CD4-positive, alpha-beta T cell treated with Interleukin-15 for 4 hours (primary cell): Measurements from ENCODE around the gene CNN1.
"Not testable (repeated sequence)": the region's sequence is repeated elsewhere in the genome, so short reads cannot be mapped to it uniquely, and the experiment has no call there.

Experiments used
- DNase-seq: peaks from one replicate; pipeline ENCODE4 v3.0.0-alpha.2; 2020; ENCODE audit warnings: low spot score

CNN1 gene

DNA sequence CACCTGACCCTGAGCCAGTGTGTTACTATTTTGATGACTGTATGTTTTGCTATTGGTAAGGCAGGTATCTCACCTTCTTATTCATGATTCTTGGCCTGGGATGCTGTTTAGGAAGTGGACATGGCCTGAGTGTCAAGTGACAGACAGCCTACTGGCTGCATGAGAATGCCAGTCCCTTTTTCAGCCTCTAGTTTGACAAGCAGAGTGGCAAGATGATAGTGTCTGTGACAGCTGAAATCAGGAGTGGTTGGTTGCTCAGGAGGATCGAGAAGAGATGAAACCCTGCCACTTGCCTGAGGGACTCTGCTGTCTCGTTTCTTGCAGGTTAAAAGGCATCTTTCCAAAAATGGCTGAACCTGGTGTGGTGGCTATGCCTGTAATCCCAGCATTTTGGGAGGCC, 27.5 kb downstream of the CNN1 start:
- DNase-seq = no peak

- DNase-seq = no peak
Measured at GRCh38 chr19:11570039-11570462, 31.4 kb downstream of the CNN1 start.

- DNase-seq = not testable (repeated sequence)
Measured at GRCh38 chr19:11573354-11573753, 34.7 kb downstream of the CNN1 start.

DNA sequence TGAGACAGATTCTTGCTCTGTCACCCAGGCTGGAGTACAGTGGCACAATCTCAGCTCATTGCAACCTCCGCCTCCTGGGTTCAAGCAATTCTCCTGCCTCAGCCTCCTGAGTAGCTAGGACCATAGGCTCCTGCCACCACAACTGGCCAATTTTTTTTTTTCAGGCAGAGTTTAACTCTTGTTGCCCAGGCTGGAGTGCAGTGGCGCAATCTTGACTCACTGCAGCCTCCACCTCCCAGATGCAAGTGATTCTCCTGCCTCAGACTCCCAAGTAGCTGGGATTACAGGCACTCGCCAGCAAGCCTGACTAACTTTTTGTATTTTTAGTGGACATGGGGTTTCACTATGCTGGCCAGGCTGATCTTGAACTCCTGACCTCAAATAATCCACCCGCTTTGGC, 35.1 kb downstream of the CNN1 start:
- DNase-seq = not testable (repeated sequence)

DNA sequence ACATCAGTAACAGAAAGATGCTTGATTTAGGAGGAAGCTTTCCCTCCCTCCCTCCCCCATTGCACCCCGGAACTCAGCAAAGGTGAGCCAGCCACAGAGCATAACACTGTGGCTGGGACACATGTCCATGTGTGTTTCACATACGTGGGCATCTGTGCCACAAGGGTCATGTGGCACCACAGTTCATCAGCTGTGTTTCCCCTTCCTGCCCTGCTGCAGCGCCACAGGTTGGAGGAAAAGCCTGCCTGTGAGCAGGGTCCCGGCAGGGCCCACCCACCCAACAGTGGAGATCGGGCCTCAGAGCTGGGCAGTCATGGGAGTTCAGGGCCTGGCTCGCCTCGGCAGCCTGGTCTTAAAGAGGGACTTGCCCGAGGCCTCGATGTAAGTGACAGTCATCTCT, 36.0 kb downstream of the CNN1 start:
- no peak for DNase-seq

DNA sequence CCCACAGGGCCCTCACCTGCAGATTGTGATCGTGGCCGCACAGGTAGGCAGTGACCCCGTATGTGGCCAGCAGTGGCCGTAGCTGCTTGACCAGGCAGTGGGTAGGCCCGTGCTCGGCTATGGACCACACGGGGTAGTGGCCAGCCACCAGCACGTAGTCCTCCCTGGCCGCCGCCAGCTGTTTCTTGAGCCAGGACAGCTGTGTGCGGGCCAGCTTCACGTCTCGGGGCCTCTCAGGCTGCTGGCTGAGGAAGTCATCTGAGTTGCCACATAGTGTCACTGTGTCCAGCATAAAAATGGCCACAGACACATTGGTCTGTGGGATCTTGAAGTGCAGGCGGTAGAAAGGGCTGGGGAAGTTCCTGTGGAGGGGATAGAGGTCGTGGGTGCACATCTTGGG, 37.6 kb downstream of the CNN1 start:
- DNase-seq = no peak

- no peak for DNase-seq
Measured at GRCh38 chr19:11577451-11578257, 39.0 kb downstream of the CNN1 start, which contains the start of gene ACP5. Gene ACP5, minus strand, starts transcription at chr19:11577645. Its CDS starts 328 bp downstream, at chr19:11577317.

DNA sequence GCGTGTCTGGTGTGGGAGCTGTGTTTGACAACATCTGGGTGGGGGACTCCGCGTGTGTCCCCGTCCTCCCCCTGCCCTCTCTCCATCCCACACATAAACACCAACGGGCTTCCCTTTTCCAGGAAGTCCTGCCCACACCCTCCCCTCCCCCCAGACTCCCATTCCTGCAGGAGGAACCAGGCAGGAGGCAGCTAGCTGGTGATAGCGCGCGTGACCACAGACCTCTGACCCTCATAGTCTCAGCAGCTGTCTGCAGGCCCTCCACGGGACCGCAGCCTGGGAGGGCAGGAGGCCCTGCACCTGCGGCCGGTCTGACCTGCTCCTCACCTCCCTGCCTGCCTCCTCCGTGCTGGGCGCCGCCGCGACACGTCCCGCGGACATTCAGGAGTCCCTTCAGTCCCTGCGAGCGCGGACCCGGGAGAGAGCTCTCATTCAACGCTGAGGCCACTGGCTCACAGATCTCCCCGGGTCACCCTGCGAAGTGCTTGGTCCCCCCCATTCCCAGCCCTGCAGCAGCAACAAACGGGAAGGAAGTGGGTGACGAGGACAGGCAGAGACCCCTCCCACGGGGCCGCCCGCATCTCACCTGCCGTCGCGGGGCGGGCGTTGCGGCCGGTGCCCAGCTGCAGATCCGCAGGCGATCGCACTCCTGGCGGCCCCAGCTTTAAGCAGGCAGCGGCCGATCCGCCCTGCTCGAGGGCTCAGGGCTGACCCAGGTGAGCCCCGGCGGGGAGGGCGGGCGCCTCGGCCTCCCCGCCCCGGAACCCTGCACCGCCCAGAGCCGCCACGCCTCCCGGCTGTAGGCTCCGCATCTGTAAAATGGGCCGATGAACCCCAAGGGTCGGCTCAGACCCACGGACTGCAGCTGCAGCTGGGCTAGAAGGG, 39.8 kb downstream of the CNN1 start:
- DNase-seq = peak; percentile 16

DNA sequence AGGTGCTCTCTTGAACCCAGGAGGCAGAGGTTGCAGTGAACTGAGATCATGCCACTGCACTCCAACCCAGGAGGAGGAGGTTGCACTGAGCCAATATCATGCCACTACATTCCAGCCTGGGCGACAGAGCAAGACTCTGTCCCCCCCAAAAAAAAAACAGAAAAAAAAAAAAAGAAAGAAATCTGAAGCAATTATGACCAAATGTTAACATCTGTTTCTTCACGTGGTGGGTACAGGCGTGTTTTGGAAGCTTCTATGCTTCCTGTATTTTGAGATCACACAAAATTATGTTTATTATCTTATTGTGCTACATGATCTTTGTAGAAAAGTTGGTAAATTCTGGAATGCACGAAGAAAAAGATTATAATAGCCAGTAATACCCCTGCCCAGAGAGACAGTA, 41.5 kb downstream of the CNN1 start:
- no peak for DNase-seq

GRCh38 chr19:11581740-11582139, 43.1 kb downstream of the CNN1 start:
- DNase-seq = peak; percentile 46

GRCh38 chr19:11586331-11586730, 47.7 kb downstream of the CNN1 start:
- DNase-seq = no peak

DNA sequence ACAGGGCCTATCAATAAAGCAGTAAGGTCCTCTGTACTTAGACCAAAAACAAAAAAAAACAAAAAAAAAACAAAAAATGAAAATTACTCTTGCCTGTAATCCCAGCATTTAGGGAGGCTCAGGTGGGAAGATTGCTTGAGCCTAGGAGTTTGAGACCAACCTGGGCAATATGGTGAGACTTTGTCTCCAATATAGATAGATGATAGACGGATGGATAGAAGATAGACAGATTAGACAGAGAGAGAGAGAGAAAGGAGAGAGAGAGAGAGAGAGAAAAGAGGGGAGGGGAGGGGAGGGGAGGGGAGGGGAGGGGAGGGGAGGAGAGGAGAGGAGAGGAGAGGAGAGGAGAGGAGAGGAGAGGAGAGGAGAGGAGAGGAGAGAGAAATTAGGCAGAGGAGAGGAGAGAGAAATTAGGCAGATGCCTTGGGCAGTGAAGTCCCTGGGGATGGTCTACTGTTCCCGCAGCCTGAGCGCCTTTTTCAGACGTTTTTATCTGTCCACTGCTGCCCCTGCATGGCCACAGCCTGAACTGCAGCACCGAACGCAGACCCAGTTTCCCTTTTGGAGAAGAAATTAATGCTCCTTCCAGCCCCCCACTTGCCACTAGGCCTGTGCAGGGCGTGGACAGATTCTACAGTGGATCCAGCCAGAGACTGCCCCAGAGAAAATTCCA, 48.8 kb downstream of the CNN1 start:
- peak; percentile 77 for DNase-seq

DNA sequence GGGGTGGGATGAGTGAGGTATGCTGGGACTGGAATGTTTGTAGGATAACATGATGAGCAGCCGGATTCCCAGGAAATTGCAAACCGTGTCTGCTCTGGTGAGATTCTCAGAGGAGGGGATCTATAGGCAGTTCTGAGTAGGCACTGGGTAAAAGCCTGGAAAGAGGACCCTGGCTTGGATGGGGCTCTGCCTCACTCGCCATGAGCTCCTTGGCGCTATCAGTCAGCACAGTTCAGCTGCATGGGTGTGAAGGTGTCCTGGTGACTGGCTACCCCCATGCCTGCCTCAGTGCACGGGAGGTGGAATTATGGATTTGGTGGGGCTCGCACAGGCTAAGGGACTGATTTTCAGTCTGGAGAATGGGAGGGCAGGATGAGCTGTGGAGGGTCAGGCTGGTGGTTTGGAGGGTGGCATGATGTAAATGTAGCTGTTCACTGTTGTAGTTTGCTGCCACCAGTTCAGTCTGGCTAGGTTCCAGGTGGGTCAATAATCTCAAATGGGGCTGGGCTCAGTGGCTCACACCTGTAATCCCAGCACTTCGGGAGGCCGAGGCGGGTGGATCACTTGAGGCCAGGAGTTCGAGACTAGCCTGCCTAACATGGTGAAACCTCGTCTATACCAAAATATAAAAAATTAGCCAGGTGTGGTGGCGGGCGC, 49.5 kb downstream of the CNN1 start:
- DNase-seq = no peak

DNA sequence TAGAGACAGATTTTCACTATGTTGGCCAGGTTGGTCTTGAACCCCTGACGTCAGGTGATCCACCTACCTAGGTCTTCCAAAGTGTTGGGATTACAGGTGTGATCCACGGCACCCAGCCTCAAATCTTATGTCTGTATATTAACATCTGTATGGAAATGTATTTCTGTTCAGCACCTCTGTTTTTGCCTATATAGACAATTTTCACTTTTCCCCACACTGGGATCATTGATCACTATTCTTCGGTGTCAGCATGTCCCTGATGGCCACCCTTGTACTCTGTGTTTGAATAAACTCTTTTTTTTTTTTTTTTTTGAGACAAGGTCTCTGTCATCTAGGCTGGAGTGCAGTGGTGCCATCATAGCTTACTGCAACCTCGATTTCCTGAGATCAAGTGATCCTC, 55.4 kb downstream of the CNN1 start:
- DNase-seq = no peak

DNA sequence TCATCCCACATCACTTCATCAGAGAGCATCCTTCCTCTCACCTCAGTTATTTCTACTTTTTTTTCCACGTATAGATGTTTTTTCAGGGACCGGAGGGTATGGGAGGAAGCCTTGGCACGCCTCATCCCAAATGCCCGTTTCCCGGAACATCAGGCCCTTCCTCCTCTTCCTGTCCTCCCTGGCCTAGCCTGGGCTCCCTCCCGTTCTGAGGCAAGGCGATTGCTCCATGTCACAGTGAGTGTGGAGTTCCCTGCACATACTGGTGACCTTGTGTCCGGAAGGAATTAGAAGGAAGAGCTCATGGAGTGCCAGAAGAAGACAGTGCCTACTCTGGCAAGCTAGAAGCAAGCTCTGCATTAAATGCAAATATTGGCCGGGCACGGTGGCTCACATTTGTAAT, 57.5 kb downstream of the CNN1 start:
- DNase-seq = no peak

GRCh38 chr19:11597202-11598102, 58.8 kb downstream of the CNN1 start, which contains the start of gene ZNF627:
Gene ZNF627, plus strand, starts transcription at chr19:11597483. Its CDS starts 145 bp downstream, at chr19:11597628.
- DNase-seq = peak; percentile 96

DNA sequence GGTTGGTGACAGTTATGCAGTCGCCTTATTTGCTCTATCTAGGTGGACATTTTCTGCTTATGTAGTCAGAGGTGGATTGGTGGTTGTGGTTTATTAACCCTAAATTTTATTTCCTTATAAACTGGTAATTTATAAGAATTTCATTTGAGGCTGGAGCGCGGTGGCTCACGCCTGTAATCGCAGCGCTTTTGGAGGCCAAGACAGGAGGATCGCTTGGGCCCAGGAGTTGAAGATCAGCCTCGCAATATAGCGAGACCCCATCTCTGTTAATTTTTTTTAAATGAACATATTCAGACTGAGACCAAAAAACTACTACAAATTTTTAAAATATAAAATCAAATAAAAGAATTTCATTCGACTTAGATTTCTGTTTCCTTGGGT, 59.4 kb downstream of the CNN1 start:
- DNase-seq = no peak

DNA sequence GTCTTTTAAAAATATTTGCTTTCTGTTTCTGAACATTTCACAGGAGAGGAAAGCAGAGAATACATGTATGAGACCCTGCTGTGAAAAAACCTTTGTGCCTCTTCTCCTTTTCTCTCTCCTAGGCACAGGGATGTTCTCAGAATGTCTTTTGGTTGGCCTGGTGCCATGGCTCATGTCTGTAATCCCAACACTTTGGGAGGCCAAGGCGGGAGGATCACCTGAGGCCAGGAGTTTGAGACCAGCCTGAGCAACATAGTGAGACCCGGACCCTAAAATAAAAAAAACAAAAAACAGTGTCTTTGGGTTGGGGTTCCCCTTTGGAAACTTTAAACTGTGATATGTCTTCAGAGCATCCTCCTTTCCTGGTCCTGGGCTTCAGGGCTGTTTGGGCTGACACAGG, 60.1 kb downstream of the CNN1 start:
- DNase-seq = no peak

- not testable (repeated sequence) for DNase-seq
Measured at GRCh38 chr19:11599704-11600103, 61.1 kb downstream of the CNN1 start.
